H1 (cell line): ENCODE data around the gene SCN8A. TPM values are rescaled to one million over a fixed set of nuclear protein-coding genes. Genes with fewer than 3 reads are reported as not detected.

Experiments used
- SP1 ChIP-seq: IDR thresholded peaks from 2 replicates; pipeline ENCODE4 v1.6.1; 2011; ENCODE audit warnings: low read depth, low read length
- TCF12 ChIP-seq: IDR thresholded peaks from 2 replicates; pipeline ENCODE4 v1.6.1; 2011; ENCODE audit warnings: low read depth, mild to moderate bottlenecking, low read length
- polyA plus RNA-seq, 7 experiments: library from polyadenylated mRNA; depleted of rRNA in 3 of 7; stranded (reverse) in 5 of 7; unstranded in 2 of 7; fragments of >200 nt in 5 of 7; fragments of 200-250 nt in 2 of 7; gene quantifications; 1 replicate in 5 of 7; 2 replicates in 1 of 7; 4 replicates in 1 of 7; pipeline versions ENCODE4 v1.2.1 to v1.2.3, GENCODE V29; 2011 to 2013; ENCODE audit warnings: missing spikeins in 2 of 7, mixed read lengths in 2 of 7
- total RNA-seq: library from RNA; stranded (reverse); fragmentation: NEBNext Ultra II Directional; extraction: Animal tissue kit (Norgen Biotek cat#: 25700); gene quantifications from 2 replicates; pipeline ENCODE4 v1.2.1, GENCODE V29; 2021

Gene SCN8A
- total and polyA plus RNA-seq, 2 of the 8 experiments (the other 6 are each of a cell fraction or from before 2014, with no cell fraction given): 6.3 to 10.7 TPM

DNA sequence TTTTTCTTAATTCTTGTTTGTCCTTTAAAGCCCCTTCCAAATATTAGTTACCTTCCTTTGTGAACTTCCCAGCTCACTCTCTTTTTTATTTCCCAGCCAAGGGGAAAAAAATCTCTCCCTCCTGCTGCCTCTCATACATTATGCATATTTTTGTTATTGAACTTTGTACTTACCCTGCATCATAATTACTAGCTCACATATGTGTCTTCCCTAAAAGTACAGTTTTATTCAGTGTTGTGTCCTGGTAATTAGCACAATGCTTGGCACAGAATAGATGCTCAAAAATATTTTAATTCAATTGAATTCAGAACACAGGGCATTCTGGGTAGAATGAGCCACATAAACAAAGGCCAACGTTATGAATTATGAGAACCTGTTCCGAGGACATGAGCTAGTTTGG lies 91.9 kb downstream of the SCN8A start (continued):
- TF ChIP-seq TCF12 (no peak), SP1 (no peak)
